ENCODE data around the gene TMOD1. TPM values are rescaled to one million over a fixed set of nuclear protein-coding genes. Genes with fewer than 3 reads are reported as not detected.

The TMOD1 gene
- total and polyA plus RNA-seq, 9 donors = 37.1 to 77.2 (median 64.0) TPM

- TF ChIP-seq EP300 (IDR thresholded peaks at IDR 0.05) = no peak
- no peak for TF ChIP-seq CTCF (IDR thresholded peaks at IDR 0.05)
- no peak for TF ChIP-seq POLR2A (IDR thresholded peaks at IDR 0.05)
- Histone ChIP-seq H3K36me3 (no peaks in the 10 kb centered on the region), H3K27me3 (no peaks in the 10 kb centered on the region), H3K4me3 (no peak overlapping the region), H3K27ac (peak overlapping the region in 1 of 2 donors; percentile 72), H3K9me3 (no peaks in the 10 kb centered on the region), H3K4me1 (ENCODE audit: insufficient read depth) (peaks cover 27% of the 10 kb centered on the region)
- intact Hi-C loops (cut with DNase I) = no loop called here
- 93 to 97% (median 95%) methylated on average over 3 of the region's 3 CpGs for WGBS, 3 donors
- no peak for DNase-seq
These were observed 32.7 kb downstream of the TMOD1 start for GRCh38 chr9:97534185-97534584.

GRCh38 chr9:97534961-97535594 lies 33.6 kb downstream of the TMOD1 start:
- TF ChIP-seq EP300 (IDR thresholded peaks at IDR 0.05) (no peak), POLR2A (IDR thresholded peaks at IDR 0.05) (no peak), CTCF (IDR thresholded peaks at IDR 0.05) (no peak)
- 94 to 96% (median 95%) methylated on average over 10 of the region's 10 CpGs for WGBS, 3 donors
- H3K27ac ChIP-seq = peak overlapping the region in 1 of 2 donors; percentile 72
- no peak overlapping the region for H3K4me3 ChIP-seq
- DNase-seq = no peak
- H3K4me1 ChIP-seq (ENCODE audit: insufficient read depth) = peaks cover 24% of the 10 kb centered on the region
- H3K36me3 ChIP-seq = no peaks in the 10 kb centered on the region
- H3K9me3 ChIP-seq = no peaks in the 10 kb centered on the region
- intact Hi-C loops (cut with DNase I) = no loop called here
- H3K27me3 ChIP-seq = no peaks in the 10 kb centered on the region

- WGBS, 3 donors = 65 to 76% (median 69%) methylated on average over 5 of the region's 5 CpGs
- Histone ChIP-seq H3K9me3 (no peaks in the 10 kb centered on the region), H3K4me1 (ENCODE audit: insufficient read depth) (peaks cover 26% of the 10 kb centered on the region), H3K27ac (peak overlapping the region; percentile 61 to 72), H3K36me3 (no peaks in the 10 kb centered on the region), H3K4me3 (no peak overlapping the region), H3K27me3 (no peaks in the 10 kb centered on the region)
- peak in 1 of 5 donors; percentile 44 for DNase-seq
- TF ChIP-seq EP300 (IDR thresholded peaks at IDR 0.05) = no peak
- TF ChIP-seq CTCF (IDR thresholded peaks at IDR 0.05) = no peak
- no peak for TF ChIP-seq POLR2A (IDR thresholded peaks at IDR 0.05)
- intact Hi-C loops (cut with DNase I) = no loop called here
These were observed 34.3 kb downstream of the TMOD1 start for GRCh38 chr9:97535771-97536170.

GRCh38 chr9:97536480-97536879 lies 35.0 kb downstream of the TMOD1 start:
- peak overlapping the region; percentile 61 to 72 for H3K27ac ChIP-seq
- intact Hi-C loops (cut with DNase I) = no loop called here
- DNase-seq = peak in 2 of 5 donors; percentile 63

More at GRCh38 chr9:97536480-97536879, 35.0 kb downstream of the TMOD1 start:
- Histone ChIP-seq H3K36me3 (no peaks in the 10 kb centered on the region), H3K4me1 (ENCODE audit: insufficient read depth) (peaks cover 21% of the 10 kb centered on the region), H3K4me3 (no peak overlapping the region), H3K9me3 (no peaks in the 10 kb centered on the region), H3K27me3 (no peaks in the 10 kb centered on the region)
- WGBS, 3 donors = 46 to 50% (median 49%) methylated on average over 9 of the region's 9 CpGs
- TF ChIP-seq POLR2A (IDR thresholded peaks at IDR 0.05) = no peak
- no peak for TF ChIP-seq EP300 (IDR thresholded peaks at IDR 0.05)
- no peak for TF ChIP-seq CTCF (IDR thresholded peaks at IDR 0.05)
